GM23338 (cell line): ENCODE results near the gene NRDE2. TPM values are rescaled to one million over a fixed set of nuclear protein-coding genes. Genes with fewer than 3 reads are reported as not detected.

ENCODE experiments used
- ATAC-seq: fragments of 200-7000 bp; cut with Tn5 transposase; 3 replicates; pipeline ENCODE4 v1.9.1; 2020
- DNase-seq: peaks from one replicate; pipeline ENCODE4 v3.0.0-alpha.2; 2015; ENCODE audit warnings: low spot score
- H2AFZ ChIP-seq: fragments of 200-600 bp; sonication (generic); 2 replicates; pipeline ENCODE4 v1.8.0; 2016; ENCODE audit warnings: antibody characterized with exemption, mild to moderate bottlenecking, moderate library complexity
- H3F3A ChIP-seq: fragments of 200-600 bp; sonication (generic); replicated peaks from 2 replicates; pipeline ENCODE4 v1.8.0; 2017; ENCODE audit warnings: antibody characterized with exemption, mixed run types, low read depth
- H3K27ac ChIP-seq: fragments of 200-600 bp; sonication (generic); 2 replicates; pipeline ENCODE4 v1.6.1; 2016; ENCODE audit warnings: low read depth
- H3K27me3 ChIP-seq: fragments of 200-600 bp; sonication (generic); 2 replicates; pipeline ENCODE4 v1.8.0; 2016; ENCODE audit warnings: mild to moderate bottlenecking, mixed run types, moderate library complexity; ENCODE audit not compliant: insufficient read depth
- H3K36me3 ChIP-seq: fragments of 200-600 bp; sonication (generic); 2 replicates; pipeline ENCODE4 v1.8.0; 2016; ENCODE audit warnings: mild to moderate bottlenecking; ENCODE audit not compliant: insufficient read depth
- H3K4me1 ChIP-seq: fragments of 200-600 bp; sonication (generic); 2 replicates; pipeline ENCODE4 v1.8.0; 2016; ENCODE audit warnings: mild to moderate bottlenecking, moderate library complexity; ENCODE audit not compliant: insufficient read depth
- H3K4me2 ChIP-seq: fragments of 200-600 bp; sonication (generic); 2 replicates; pipeline ENCODE4 v1.7.1; 2017; ENCODE audit warnings: mixed run types
- H3K4me3 ChIP-seq: fragments of 200-600 bp; sonication (generic); 2 replicates; pipeline ENCODE4 v1.6.1; 2016; ENCODE audit warnings: mixed run types
- H3K79me2 ChIP-seq: fragments of 200-600 bp; sonication (generic); replicated peaks from 2 replicates; pipeline ENCODE4 v1.8.0; 2017; ENCODE audit warnings: mild to moderate bottlenecking; ENCODE audit not compliant: insufficient read depth
- H3K9me2 ChIP-seq: fragments of 200-600 bp; sonication (generic); 2 replicates; pipeline ENCODE4 v1.8.0; 2017; ENCODE audit not compliant: insufficient read depth
- H4K20me1 ChIP-seq: fragments of 200-600 bp; sonication (generic); replicated peaks from 2 replicates; pipeline ENCODE4 v1.8.0; 2017; ENCODE audit warnings: mild to moderate bottlenecking; ENCODE audit not compliant: insufficient read depth
- H3K27ac Mint-ChIP-seq: 2 replicates; pipeline ENCODE4 v1.8.0; 2020; ENCODE audit warnings: inconsistent platforms, mild to moderate bottlenecking, moderate library complexity, mixed read lengths
- H3K27me3 Mint-ChIP-seq: 3 replicates; pipeline ENCODE4 v1.8.0; 2022; ENCODE audit warnings: low read depth, mild to moderate bottlenecking, moderate library complexity, mixed read lengths, inconsistent platforms; ENCODE audit not compliant: insufficient read depth, poor library complexity
- H3K36me3 Mint-ChIP-seq: 3 replicates; pipeline ENCODE4 v1.8.0; 2021; ENCODE audit warnings: low read depth, mild to moderate bottlenecking, inconsistent platforms, moderate library complexity, mixed read lengths
- H3K4me1 Mint-ChIP-seq: 3 replicates; pipeline ENCODE4 v1.8.0; 2020; ENCODE audit warnings: mild to moderate bottlenecking, inconsistent platforms, mixed read lengths
- H3K4me3 Mint-ChIP-seq: 3 replicates; pipeline ENCODE4 v1.8.0; 2021; ENCODE audit warnings: moderate library complexity, mild to moderate bottlenecking, inconsistent platforms, mixed read lengths
- H3K9me3 Mint-ChIP-seq: 3 replicates; pipeline ENCODE4 v1.8.0; 2020; ENCODE audit warnings: moderate library complexity, mild to moderate bottlenecking, inconsistent platforms, mixed read lengths
- CREB1 ChIP-seq: fragments of 250-450 bp; sonication (Bioruptor Pico); IDR thresholded peaks from 2 replicates; pipeline ENCODE4 v1.5.0; 2020; ENCODE audit warnings: low read depth, mild to moderate bottlenecking, moderate library complexity
- EZH2 ChIP-seq: fragments of 200-600 bp; sonication (generic); IDR thresholded peaks from one replicate; pipeline ENCODE4 v1.8.0; 2017; ENCODE audit warnings: antibody characterized with exemption, mild to moderate bottlenecking, low read depth; ENCODE audit not compliant: unreplicated experiment
- EZH2phosphoT487 ChIP-seq: fragments of 200-600 bp; sonication (generic); IDR thresholded peaks from one replicate; pipeline ENCODE4 v1.8.1; 2018; ENCODE audit warnings: antibody characterized with exemption; ENCODE audit not compliant: unreplicated experiment
- JUNB ChIP-seq: IDR thresholded peaks from one replicate; pipeline ENCODE4 v1.6.1; 2016; ENCODE audit warnings: antibody characterized with exemption; ENCODE audit not compliant: unreplicated experiment
- NANOG ChIP-seq: IDR thresholded peaks from 2 replicates; pipeline ENCODE4 v1.6.1; 2016; ENCODE audit warnings: antibody characterized with exemption, borderline replicate concordance
- POLR2AphosphoS5 ChIP-seq: IDR thresholded peaks from 2 replicates; pipeline ENCODE4 v1.6.1; 2016; ENCODE audit warnings: antibody characterized with exemption, low read depth
- STAT1 ChIP-seq: IDR thresholded peaks from one replicate; pipeline ENCODE4 v1.6.1; 2016; ENCODE audit warnings: antibody characterized with exemption; ENCODE audit not compliant: unreplicated experiment
- polyA plus RNA-seq: library from polyadenylated mRNA; unstranded; fragments of >200 nt; fragmentation: Nextera tagmentation; extraction: Ambion mirVana; gene quantifications from 2 replicates; pipeline ENCODE4 v1.2.1, GENCODE V29; 2016
- total RNA-seq: library from RNA; depleted of rRNA; stranded (reverse); fragments of >200 nt; shearing (Covaris generic); gene quantifications from 2 replicates; pipeline ENCODE4 v1.2.3, GENCODE V29; 2014
- TF ChIP-seq, protein P1 (sequence below): fragments of 250-450 bp; sonication (Bioruptor Pico); IDR thresholded peaks from 2 replicates; pipeline ENCODE4 v1.5.0; 2020; ENCODE audit warnings: mild to moderate bottlenecking, moderate library complexity

The NRDE2 gene
- total and polyA plus RNA-seq, 2 experiments from 2014 or later = 9.8 to 20.6 TPM

DNA sequence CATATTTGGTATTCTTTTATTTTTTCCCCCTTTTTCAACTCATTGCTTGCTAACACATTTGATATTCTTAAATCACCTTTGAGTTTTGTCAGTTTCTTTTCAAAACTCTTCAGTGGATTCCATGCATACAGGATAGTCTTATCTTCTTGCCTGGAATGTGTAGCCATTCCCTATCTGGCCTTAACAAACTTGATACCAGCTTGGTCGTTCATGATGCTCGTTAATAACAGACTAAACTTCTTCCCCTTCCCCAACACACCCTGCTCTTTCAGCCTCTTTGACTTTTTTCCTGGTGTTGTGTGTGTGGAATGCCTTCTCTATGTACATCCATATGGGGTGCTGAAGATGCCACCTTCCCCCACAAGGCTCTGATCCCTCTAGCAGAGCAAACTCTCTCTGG lies 47.4 kb upstream of the NRDE2 start (continued):
- TF ChIP-seq, protein P1, sequence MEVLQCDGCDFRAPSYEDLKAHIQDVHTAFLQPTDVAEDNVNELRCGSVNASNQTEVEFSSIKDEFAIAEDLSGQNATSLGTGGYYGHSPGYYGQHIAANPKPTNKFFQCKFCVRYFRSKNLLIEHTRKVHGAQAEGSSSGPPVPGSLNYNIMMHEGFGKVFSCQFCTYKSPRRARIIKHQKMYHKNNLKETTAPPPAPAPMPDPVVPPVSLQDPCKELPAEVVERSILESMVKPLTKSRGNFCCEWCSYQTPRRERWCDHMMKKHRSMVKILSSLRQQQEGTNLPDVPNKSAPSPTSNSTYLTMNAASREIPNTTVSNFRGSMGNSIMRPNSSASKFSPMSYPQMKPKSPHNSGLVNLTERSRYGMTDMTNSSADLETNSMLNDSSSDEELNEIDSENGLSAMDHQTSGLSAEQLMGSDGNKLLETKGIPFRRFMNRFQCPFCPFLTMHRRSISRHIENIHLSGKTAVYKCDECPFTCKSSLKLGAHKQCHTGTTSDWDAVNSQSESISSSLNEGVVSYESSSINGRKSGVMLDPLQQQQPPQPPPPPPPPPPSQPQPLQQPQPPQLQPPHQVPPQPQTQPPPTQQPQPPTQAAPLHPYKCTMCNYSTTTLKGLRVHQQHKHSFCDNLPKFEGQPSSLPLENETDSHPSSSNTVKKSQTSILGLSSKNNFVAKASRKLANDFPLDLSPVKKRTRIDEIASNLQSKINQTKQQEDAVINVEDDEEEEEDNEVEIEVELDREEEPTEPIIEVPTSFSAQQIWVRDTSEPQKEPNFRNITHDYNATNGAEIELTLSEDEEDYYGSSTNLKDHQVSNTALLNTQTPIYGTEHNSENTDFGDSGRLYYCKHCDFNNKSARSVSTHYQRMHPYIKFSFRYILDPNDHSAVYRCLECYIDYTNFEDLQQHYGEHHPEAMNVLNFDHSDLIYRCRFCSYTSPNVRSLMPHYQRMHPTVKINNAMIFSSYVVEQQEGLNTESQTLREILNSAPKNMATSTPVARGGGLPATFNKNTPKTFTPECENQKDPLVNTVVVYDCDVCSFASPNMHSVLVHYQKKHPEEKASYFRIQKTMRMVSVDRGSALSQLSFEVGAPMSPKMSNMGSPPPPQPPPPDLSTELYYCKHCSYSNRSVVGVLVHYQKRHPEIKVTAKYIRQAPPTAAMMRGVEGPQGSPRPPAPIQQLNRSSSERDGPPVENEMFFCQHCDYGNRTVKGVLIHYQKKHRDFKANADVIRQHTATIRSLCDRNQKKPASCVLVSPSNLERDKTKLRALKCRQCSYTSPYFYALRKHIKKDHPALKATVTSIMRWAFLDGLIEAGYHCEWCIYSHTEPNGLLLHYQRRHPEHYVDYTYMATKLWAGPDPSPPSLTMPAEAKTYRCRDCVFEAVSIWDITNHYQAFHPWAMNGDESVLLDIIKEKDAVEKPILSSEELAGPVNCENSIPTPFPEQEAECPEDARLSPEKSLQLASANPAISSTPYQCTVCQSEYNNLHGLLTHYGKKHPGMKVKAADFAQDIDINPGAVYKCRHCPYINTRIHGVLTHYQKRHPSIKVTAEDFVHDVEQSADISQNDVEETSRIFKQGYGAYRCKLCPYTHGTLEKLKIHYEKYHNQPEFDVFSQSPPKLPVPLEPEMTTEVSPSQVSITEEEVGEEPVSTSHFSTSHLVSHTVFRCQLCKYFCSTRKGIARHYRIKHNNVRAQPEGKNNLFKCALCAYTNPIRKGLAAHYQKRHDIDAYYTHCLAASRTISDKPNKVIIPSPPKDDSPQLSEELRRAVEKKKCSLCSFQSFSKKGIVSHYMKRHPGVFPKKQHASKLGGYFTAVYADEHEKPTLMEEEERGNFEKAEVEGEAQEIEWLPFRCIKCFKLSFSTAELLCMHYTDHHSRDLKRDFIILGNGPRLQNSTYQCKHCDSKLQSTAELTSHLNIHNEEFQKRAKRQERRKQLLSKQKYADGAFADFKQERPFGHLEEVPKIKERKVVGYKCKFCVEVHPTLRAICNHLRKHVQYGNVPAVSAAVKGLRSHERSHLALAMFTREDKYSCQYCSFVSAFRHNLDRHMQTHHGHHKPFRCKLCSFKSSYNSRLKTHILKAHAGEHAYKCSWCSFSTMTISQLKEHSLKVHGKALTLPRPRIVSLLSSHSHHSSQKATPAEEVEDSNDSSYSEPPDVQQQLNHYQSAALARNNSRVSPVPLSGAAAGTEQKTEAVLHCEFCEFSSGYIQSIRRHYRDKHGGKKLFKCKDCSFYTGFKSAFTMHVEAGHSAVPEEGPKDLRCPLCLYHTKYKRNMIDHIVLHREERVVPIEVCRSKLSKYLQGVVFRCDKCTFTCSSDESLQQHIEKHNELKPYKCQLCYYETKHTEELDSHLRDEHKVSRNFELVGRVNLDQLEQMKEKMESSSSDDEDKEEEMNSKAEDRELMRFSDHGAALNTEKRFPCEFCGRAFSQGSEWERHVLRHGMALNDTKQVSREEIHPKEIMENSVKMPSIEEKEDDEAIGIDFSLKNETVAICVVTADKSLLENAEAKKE (CRISPR knock-in tag) = no peak
- no peak for TF ChIP-seq EZH2phosphoT487

DNA sequence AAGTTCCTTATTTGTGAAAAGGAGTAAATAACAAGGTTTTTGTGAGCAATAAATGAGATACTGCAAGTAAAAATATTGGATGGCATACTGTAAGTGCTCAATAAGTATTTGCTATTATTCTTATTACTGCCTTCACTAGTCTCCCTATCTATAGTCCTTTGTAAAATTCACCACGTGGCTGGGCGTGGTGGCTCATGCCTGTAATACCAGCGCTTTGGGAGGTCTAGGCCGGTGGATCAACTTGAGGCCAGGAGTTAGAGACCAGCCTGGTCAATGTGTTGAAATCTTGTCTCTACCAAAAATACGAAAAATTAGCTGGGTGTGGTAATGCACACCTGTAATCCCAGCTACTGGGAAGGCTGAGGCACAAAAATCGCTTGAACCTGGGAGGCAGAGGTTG lies 46.5 kb upstream of the NRDE2 start:
- H3K27ac Mint-ChIP-seq = no peak overlapping the region
- H3K27me3 Mint-ChIP-seq = no peaks in the 10 kb centered on the region
- H3K36me3 ChIP-seq = no peaks in the 10 kb centered on the region
- no peaks in the 10 kb centered on the region for H3K36me3 Mint-ChIP-seq
- DNase-seq (no peak), ATAC-seq (no peak)
- H3K4me1 Mint-ChIP-seq = no peaks in the 10 kb centered on the region
- H3K79me2 ChIP-seq = no peaks in the 10 kb centered on the region
- H3K27ac ChIP-seq = no peak overlapping the region
- H4K20me1 ChIP-seq = no peaks in the 10 kb centered on the region
- no peak overlapping the region for H3K4me2 ChIP-seq
- H3K27me3 ChIP-seq = no peaks in the 10 kb centered on the region
- H3K9me2 ChIP-seq = no peaks in the 10 kb centered on the region
- H2AFZ ChIP-seq = no peak overlapping the region
- no peaks in the 10 kb centered on the region for H3K9me3 Mint-ChIP-seq
- no peak overlapping the region for H3K4me3 Mint-ChIP-seq
- H3K4me1 ChIP-seq = peaks cover 10% of the 10 kb centered on the region
- no peak overlapping the region for H3K4me3 ChIP-seq
- H3F3A ChIP-seq = no peaks in the 10 kb centered on the region
- TF ChIP-seq EZH2 = no peak
- no peak for TF ChIP-seq EZH2phosphoT487
- no peak for TF ChIP-seq POLR2AphosphoS5
- TF ChIP-seq STAT1 = no peak
- no peak for TF ChIP-seq NANOG
- no peak for TF ChIP-seq JUNB
- TF ChIP-seq CREB1 = no peak
- TF ChIP-seq, protein P1 (CRISPR knock-in tag) = no peak
